ENCODE measurements around the gene CFAP74. TPM values are rescaled to one million over a fixed set of nuclear protein-coding genes. Genes with fewer than 3 reads are reported as not detected.

CFAP74 gene
- total and polyA plus RNA-seq, 2 donors (not counting 3 experiments of a cell fraction or from before 2014, with no cell fraction given) = not detected

GRCh38 chr1:1975535-1975934, 28.1 kb downstream of the CFAP74 start:
- TF ChIP-seq EZH2 (IDR thresholded peaks at IDR 0.05; ENCODE audit: borderline replicate concordance, low read depth, low read length, severe bottlenecking) (no peak), POLR2A (IDR thresholded peaks at IDR 0.05; ENCODE audit: low read depth, low read length) (no peak), JUN (IDR thresholded peaks at IDR 0.05; ENCODE audit: borderline replicate concordance, insufficient read depth, insufficient read length, low read depth) (no peak), GATA2 (IDR thresholded peaks at IDR 0.05; ENCODE audit: insufficient read depth, insufficient read length, low read depth, low read length) (no peak), CTCF (IDR thresholded peaks at IDR 0.05; ENCODE audit: extremely low read depth in 1 of 2, insufficient read depth in 1 of 2, low read depth in 1 of 2, low read length in 2 of 2) (no peak), MYC (IDR thresholded peaks at IDR 0.05; ENCODE audit: low read depth, low read length) (no peak), FOS (IDR thresholded peaks at IDR 0.05; ENCODE audit: borderline replicate concordance, insufficient read depth, low read length) (no peak), POLR2AphosphoS5 (IDR thresholded peaks at IDR 0.05; ENCODE audit: insufficient read depth, low read depth, low read length) (no peak), MAX (IDR thresholded peaks at IDR 0.05; ENCODE audit: insufficient read depth, insufficient read length) (no peak)
- FAIRE-seq (no peak), DNase-seq (ENCODE audit: low read depth, low spot score) (no peak)
- no peaks in the 10 kb centered on the region for H3K4me1 ChIP-seq (ENCODE audit: control insufficient read depth, extremely low read depth, insufficient read depth, low read length)
- H2AFZ ChIP-seq (ENCODE audit: low read depth, low read length) = no peak overlapping the region
- H4K20me1 ChIP-seq (replicated peaks; ENCODE audit: control insufficient read depth, extremely low read depth, insufficient read depth, low read length) = no peaks in the 10 kb centered on the region
- no peak overlapping the region for H3K4me2 ChIP-seq (ENCODE audit: insufficient read depth, low read length)
- BruUV-seq (replicated peaks) = no TSS peak
- H3K36me3 ChIP-seq (ENCODE audit: control insufficient read depth in 2 of 2, extremely low read depth in 1 of 2, insufficient read depth in 2 of 2, low read length in 2 of 2) = no peaks in the 10 kb centered on the region
- no peak overlapping the region for H3K9ac ChIP-seq (replicated peaks; ENCODE audit: extremely low read depth, insufficient read depth, low read length)
- ChIA-PET CTCF (no interaction called here), POLR2A (no interaction called here)
- H3K27ac ChIP-seq (ENCODE audit: insufficient read depth, low read depth, low read length) = no peak overlapping the region
- H3K9me3 ChIP-seq (replicated peaks; ENCODE audit: control insufficient read depth, insufficient read depth, low read length) = no peaks in the 10 kb centered on the region
- intact Hi-C loops (cut with micrococcal nuclease) (no loop called here), dilution Hi-C loops (cut with MboI; ENCODE audit: extremely low pct_ligation_motif_present, low sequenced_read_pairs) (no loop called here)
- H3K9me1 ChIP-seq (replicated peaks; ENCODE audit: control insufficient read depth, extremely low read depth, insufficient read depth, low read length) = no peaks in the 10 kb centered on the region
- H3K27me3 ChIP-seq (ENCODE audit: control insufficient read depth in 2 of 2, insufficient read depth in 2 of 2, low read length in 2 of 2) = no peaks in the 10 kb centered on the region
- H3K4me3 ChIP-seq (replicated peaks in 1 of 3; ENCODE audit: insufficient read depth in 1 of 3, low read depth in 1 of 3, low read length in 3 of 3) = no peak overlapping the region
- no peaks in the 10 kb centered on the region for H3K79me2 ChIP-seq (ENCODE audit: control insufficient read depth, insufficient read depth, low read length)

All from endothelial cell of umbilical vein (primary cell).